Activated T-helper 2 cell treated with anti-CD3 and anti-CD28 coated beads, Interferon-gamma antibody, Interleukin-2, Interleukin-4, amounts not matched to agents 10 μg/mL and 5 μg/mL and 100 μg/mL, durations not matched to agents 14 hours and 24 hours and 36 hours (primary cell): Measurements from ENCODE around the gene TCL1A. TPM values are rescaled to one million over a fixed set of nuclear protein-coding genes. Genes with fewer than 3 reads are reported as not detected.
"Not testable (repeated sequence)": the region's sequence is repeated elsewhere in the genome, so short reads cannot be mapped to it uniquely, and the experiment has no call there.

Experiments
- DNase-seq: peaks from one replicate; pipeline ENCODE4 v3.0.0; 2021; ENCODE audit warnings: low spot score
- H3K27ac Mint-ChIP-seq: one replicate; pipeline ENCODE4 v1.8.0; 2021; ENCODE audit warnings: mixed read lengths
- H3K27me3 Mint-ChIP-seq: one replicate; pipeline ENCODE4 v1.8.0; 2021; ENCODE audit warnings: low read depth, mixed read lengths
- H3K36me3 Mint-ChIP-seq: one replicate; pipeline ENCODE4 v1.8.0; 2021; ENCODE audit warnings: low read depth, mixed read lengths
- H3K4me1 Mint-ChIP-seq: one replicate; pipeline ENCODE4 v1.8.0; 2021; ENCODE audit warnings: low read depth, mixed read lengths
- H3K4me3 Mint-ChIP-seq: one replicate; pipeline ENCODE4 v1.8.0; 2021; ENCODE audit warnings: low read depth, mild to moderate bottlenecking, moderate library complexity, mixed read lengths
- H3K9me3 Mint-ChIP-seq: one replicate; pipeline ENCODE4 v1.8.0; 2021; ENCODE audit warnings: mixed read lengths
- intact Hi-C: fragments of 100-400 bp; cut with micrococcal nuclease; formaldehyde crosslinking; loops from one replicate; pipeline ENCODE4 v1.15.1; 2023
- total RNA-seq: library from RNA; stranded (reverse); gene quantifications from 2 replicates; pipeline ENCODE4 v1.2.3, GENCODE V29; 2022

The TCL1A gene
- total RNA-seq, 1 donor from 2014 or later, result not detected

- H3K9me3 Mint-ChIP-seq, result no peaks in the 10 kb centered on the region
- H3K4me3 Mint-ChIP-seq, result no peak overlapping the region
- intact Hi-C loops, result loop anchor here (1.0 kb wide), 1 partner anchor 122 kb away; no protein-coding TSS in a partner anchor
- H3K4me1 Mint-ChIP-seq, result no peaks in the 10 kb centered on the region
- H3K27ac Mint-ChIP-seq, result no peak overlapping the region
- H3K27me3 Mint-ChIP-seq, result peaks cover 9% of the 10 kb centered on the region
- H3K36me3 Mint-ChIP-seq, result no peaks in the 10 kb centered on the region
- no peak for DNase-seq
Observed at GRCh38 chr14:95683793-95684192, 30.1 kb downstream of the TCL1A start.

- H3K4me1 Mint-ChIP-seq, result no peaks in the 10 kb centered on the region
- peaks cover 9% of the 10 kb centered on the region for H3K27me3 Mint-ChIP-seq
- intact Hi-C loops, result no loop called here
Observed at GRCh38 chr14:95681153-95681552, 32.8 kb downstream of the TCL1A start.

GRCh38 chr14:95679998-95680735, 33.8 kb downstream of the TCL1A start:
- H3K36me3 Mint-ChIP-seq, result no peaks in the 10 kb centered on the region
- H3K27ac Mint-ChIP-seq, result no peak overlapping the region
- no peaks in the 10 kb centered on the region for H3K4me1 Mint-ChIP-seq
- no peak for DNase-seq
- H3K4me3 Mint-ChIP-seq, result no peak overlapping the region
- H3K9me3 Mint-ChIP-seq, result no peaks in the 10 kb centered on the region
- peaks cover 9% of the 10 kb centered on the region for H3K27me3 Mint-ChIP-seq
- intact Hi-C loops, result no loop called here

More at GRCh38 chr14:95681153-95681552, 32.8 kb downstream of the TCL1A start:
- H3K36me3 Mint-ChIP-seq, result no peaks in the 10 kb centered on the region
- DNase-seq, result no peak
- H3K9me3 Mint-ChIP-seq, result no peaks in the 10 kb centered on the region
- no peak overlapping the region for H3K4me3 Mint-ChIP-seq
- H3K27ac Mint-ChIP-seq, result no peak overlapping the region

GRCh38 chr14:95679148-95679815, 34.6 kb downstream of the TCL1A start:
- Mint-ChIP-seq H3K4me3 (no peak overlapping the region), H3K9me3 (no peaks in the 10 kb centered on the region), H3K27ac (no peak overlapping the region), H3K4me1 (no peaks in the 10 kb centered on the region), H3K27me3 (peaks cover 9% of the 10 kb centered on the region), H3K36me3 (no peaks in the 10 kb centered on the region)
- DNase-seq, result no peak
- intact Hi-C loops, result no loop called here

GRCh38 chr14:95677179-95677835, 36.6 kb downstream of the TCL1A start:
- H3K27ac Mint-ChIP-seq, result no peak overlapping the region
- no peak overlapping the region for H3K4me3 Mint-ChIP-seq
- H3K9me3 Mint-ChIP-seq, result no peaks in the 10 kb centered on the region
- intact Hi-C loops, result no loop called here
- no peaks in the 10 kb centered on the region for H3K36me3 Mint-ChIP-seq
- DNase-seq, result no peak
- H3K27me3 Mint-ChIP-seq, result peaks cover 5% of the 10 kb centered on the region
- H3K4me1 Mint-ChIP-seq, result no peaks in the 10 kb centered on the region

GRCh38 chr14:95675486-95675885, 38.4 kb downstream of the TCL1A start:
- Mint-ChIP-seq H3K27me3 (peaks cover 3% of the 10 kb centered on the region), H3K27ac (no peak overlapping the region), H3K36me3 (no peaks in the 10 kb centered on the region), H3K4me1 (no peaks in the 10 kb centered on the region), H3K4me3 (no peak overlapping the region), H3K9me3 (no peaks in the 10 kb centered on the region)
- intact Hi-C loops, result no loop called here
- DNase-seq, result no peak

GRCh38 chr14:95674613-95675012, 39.3 kb downstream of the TCL1A start:
- H3K4me1 Mint-ChIP-seq, result no peaks in the 10 kb centered on the region
- peaks cover 5% of the 10 kb centered on the region for H3K27me3 Mint-ChIP-seq
- H3K9me3 Mint-ChIP-seq, result no peaks in the 10 kb centered on the region
- no peak for DNase-seq
- intact Hi-C loops, result no loop called here
- H3K36me3 Mint-ChIP-seq, result no peaks in the 10 kb centered on the region
- H3K4me3 Mint-ChIP-seq, result no peak overlapping the region
- H3K27ac Mint-ChIP-seq, result no peak overlapping the region

- Mint-ChIP-seq H3K27me3 (peaks cover 2% of the 10 kb centered on the region), H3K27ac (no peak overlapping the region), H3K36me3 (no peaks in the 10 kb centered on the region), H3K4me1 (no peaks in the 10 kb centered on the region), H3K4me3 (no peak overlapping the region), H3K9me3 (no peaks in the 10 kb centered on the region)
- intact Hi-C loops, result no loop called here
- DNase-seq, result no peak
Observed at GRCh38 chr14:95668235-95668772, 45.6 kb downstream of the TCL1A start.

GRCh38 chr14:95667249-95667693, 46.7 kb downstream of the TCL1A start:
- Mint-ChIP-seq H3K4me1 (peaks cover 2% of the 10 kb centered on the region), H3K27ac (no peak overlapping the region), H3K27me3 (peaks cover 2% of the 10 kb centered on the region), H3K9me3 (no peaks in the 10 kb centered on the region), H3K4me3 (no peak overlapping the region), H3K36me3 (no peaks in the 10 kb centered on the region)
- DNase-seq, result no peak
- intact Hi-C loops, result no loop called here

- no peaks in the 10 kb centered on the region for H3K9me3 Mint-ChIP-seq
- intact Hi-C loops, result no loop called here
- peaks cover 2% of the 10 kb centered on the region for H3K4me1 Mint-ChIP-seq
- peaks cover 2% of the 10 kb centered on the region for H3K27me3 Mint-ChIP-seq
- no peak overlapping the region for H3K4me3 Mint-ChIP-seq
- DNase-seq, result no peak
- no peak overlapping the region for H3K27ac Mint-ChIP-seq
- H3K36me3 Mint-ChIP-seq, result no peaks in the 10 kb centered on the region
Observed at GRCh38 chr14:95666450-95666849, 47.5 kb downstream of the TCL1A start.

GRCh38 chr14:95665530-95665929, 48.4 kb downstream of the TCL1A start:
- DNase-seq, H3K4me1 Mint-ChIP-seq, H3K9me3 Mint-ChIP-seq, H3K27me3 Mint-ChIP-seq, intact Hi-C loops, H3K27ac Mint-ChIP-seq, H3K4me3 Mint-ChIP-seq, H3K36me3 Mint-ChIP-seq: not testable (repeated sequence)

GRCh38 chr14:95664546-95664945, 49.4 kb downstream of the TCL1A start:
- no peaks in the 10 kb centered on the region for H3K36me3 Mint-ChIP-seq
- H3K9me3 Mint-ChIP-seq, result no peaks in the 10 kb centered on the region
- H3K4me1 Mint-ChIP-seq, result peaks cover 2% of the 10 kb centered on the region
- no peak overlapping the region for H3K27ac Mint-ChIP-seq
- DNase-seq, result no peak
- intact Hi-C loops, result no loop called here
- H3K4me3 Mint-ChIP-seq, result no peak overlapping the region
- H3K27me3 Mint-ChIP-seq, result no peaks in the 10 kb centered on the region

GRCh38 chr14:95664066-95664465, 49.9 kb downstream of the TCL1A start:
- DNase-seq, result no peak
- Mint-ChIP-seq H3K4me1 (peaks cover 2% of the 10 kb centered on the region), H3K4me3 (no peak overlapping the region), H3K36me3 (no peaks in the 10 kb centered on the region), H3K9me3 (no peaks in the 10 kb centered on the region), H3K27me3 (no peaks in the 10 kb centered on the region), H3K27ac (no peak overlapping the region)
- intact Hi-C loops, result no loop called here
